Astrocyte of the cerebellum (primary cell): Measurements from ENCODE around the gene GOSR2.

ENCODE experiments used
- DNase-seq: peaks from one replicate; pipeline ENCODE4 v3.0.0-alpha.2; 2011; ENCODE audit warnings: low read depth
- H3K4me3 ChIP-seq: 2 replicates; pipeline ENCODE4 v1.5.1; 2011; ENCODE audit warnings: mild to moderate bottlenecking, low read depth, low read length, moderate library complexity
- in situ Hi-C: cut with HindIII; loops from 2 replicates; pipeline ENCODE4 v1.10.0; 2017; ENCODE audit warnings: low sequenced_read_pairs
- TF ChIP-seq, protein P1 (sequence below): IDR thresholded peaks from 2 replicates; pipeline ENCODE4 v1.5.1; 2012; ENCODE audit warnings: low read length, low read depth, moderate library complexity, mild to moderate bottlenecking; ENCODE audit errors: missing control alignments

The GOSR2 gene

GRCh38 chr17:46947216-46947615 lies 24.3 kb downstream of the GOSR2 start:
- in situ Hi-C loops = no loop called here
- no peak for DNase-seq
- H3K4me3 ChIP-seq = no peak overlapping the region

GRCh38 chr17:46948544-46948943 lies 25.6 kb downstream of the GOSR2 start:
- in situ Hi-C loops = no loop called here
- H3K4me3 ChIP-seq = no peak overlapping the region
- TF ChIP-seq, protein P1, sequence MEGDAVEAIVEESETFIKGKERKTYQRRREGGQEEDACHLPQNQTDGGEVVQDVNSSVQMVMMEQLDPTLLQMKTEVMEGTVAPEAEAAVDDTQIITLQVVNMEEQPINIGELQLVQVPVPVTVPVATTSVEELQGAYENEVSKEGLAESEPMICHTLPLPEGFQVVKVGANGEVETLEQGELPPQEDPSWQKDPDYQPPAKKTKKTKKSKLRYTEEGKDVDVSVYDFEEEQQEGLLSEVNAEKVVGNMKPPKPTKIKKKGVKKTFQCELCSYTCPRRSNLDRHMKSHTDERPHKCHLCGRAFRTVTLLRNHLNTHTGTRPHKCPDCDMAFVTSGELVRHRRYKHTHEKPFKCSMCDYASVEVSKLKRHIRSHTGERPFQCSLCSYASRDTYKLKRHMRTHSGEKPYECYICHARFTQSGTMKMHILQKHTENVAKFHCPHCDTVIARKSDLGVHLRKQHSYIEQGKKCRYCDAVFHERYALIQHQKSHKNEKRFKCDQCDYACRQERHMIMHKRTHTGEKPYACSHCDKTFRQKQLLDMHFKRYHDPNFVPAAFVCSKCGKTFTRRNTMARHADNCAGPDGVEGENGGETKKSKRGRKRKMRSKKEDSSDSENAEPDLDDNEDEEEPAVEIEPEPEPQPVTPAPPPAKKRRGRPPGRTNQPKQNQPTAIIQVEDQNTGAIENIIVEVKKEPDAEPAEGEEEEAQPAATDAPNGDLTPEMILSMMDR = no peak
- DNase-seq = no peak

More at GRCh38 chr17:46947216-46947615, 24.3 kb downstream of the GOSR2 start:
- TF ChIP-seq, protein P1 = no peak

DNA sequence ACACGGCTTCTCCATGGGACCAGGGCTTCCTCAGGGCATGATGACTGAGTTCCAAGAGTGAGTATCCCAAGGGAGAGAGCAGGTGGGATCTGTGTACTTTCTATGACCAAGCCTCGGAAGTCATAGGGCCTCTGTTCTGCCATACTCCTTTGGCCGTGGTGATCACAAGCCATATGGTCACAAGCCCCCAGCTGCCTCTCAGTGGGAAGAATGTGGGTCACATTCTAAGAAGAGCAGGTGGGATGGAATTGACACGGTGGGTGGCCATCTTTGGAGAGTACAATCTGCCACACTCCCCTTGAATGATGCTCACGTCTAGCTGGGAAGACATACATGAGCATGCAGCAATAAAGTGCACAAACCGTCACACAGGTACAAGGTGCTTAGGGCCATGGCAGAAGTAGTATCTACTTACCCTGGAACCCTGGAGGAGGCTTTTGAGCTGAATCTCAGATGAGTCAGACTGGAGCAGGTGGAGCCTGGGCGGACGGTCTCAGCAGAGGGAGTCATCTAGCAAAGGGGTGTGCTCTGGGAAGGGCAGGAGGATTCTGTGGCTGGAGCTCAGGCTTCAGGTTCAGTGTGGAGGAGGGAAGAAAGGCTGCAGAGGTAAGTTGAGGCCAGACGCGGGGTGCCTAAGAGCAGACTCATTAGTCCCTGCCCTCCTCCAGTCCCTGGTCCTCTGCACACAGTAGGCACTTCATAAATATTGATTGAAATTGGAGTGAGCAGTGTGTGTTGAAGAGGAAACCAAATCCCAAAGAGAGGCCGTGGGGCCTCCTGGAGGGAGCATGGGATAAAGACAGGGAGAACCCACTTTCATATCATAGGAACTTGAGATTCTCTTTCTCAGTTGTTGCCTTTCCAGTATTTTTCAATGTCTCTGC lies 26.6 kb downstream of the GOSR2 start:
- TF ChIP-seq, protein P1 = no peak
- H3K4me3 ChIP-seq = no peak overlapping the region
- in situ Hi-C loops = no loop called here

GRCh38 chr17:46950342-46950996 lies 27.5 kb downstream of the GOSR2 start:
- H3K4me3 ChIP-seq = no peak overlapping the region
- in situ Hi-C loops = no loop called here
- TF ChIP-seq, protein P1 = no peak
- no peak for DNase-seq

More for the DNA sequence above, 26.6 kb downstream of the GOSR2 start:
- no peak for DNase-seq

- in situ Hi-C loops = no loop called here
These were observed 28.1 kb downstream of the GOSR2 start for GRCh38 chr17:46950997-46951621.

GRCh38 chr17:46951706-46952105 lies 28.7 kb downstream of the GOSR2 start:
- in situ Hi-C loops = no loop called here
- TF ChIP-seq, protein P1 = no peak
- DNase-seq = no peak
- H3K4me3 ChIP-seq = no peak overlapping the region

More at GRCh38 chr17:46950997-46951621, 28.1 kb downstream of the GOSR2 start:
- DNase-seq = no peak
- H3K4me3 ChIP-seq = no peak overlapping the region
- TF ChIP-seq, protein P1 = no peak
